Hepatocyte (in vitro differentiated cells): ENCODE measurements around the gene ARF6.

ENCODE experiments used
- EZH2 ChIP-seq: fragments of 200-600 bp; sonication (generic); IDR thresholded peaks from 2 replicates; pipeline ENCODE4 v1.6.1; 2016; ENCODE audit warnings: antibody characterized with exemption, mild to moderate bottlenecking, borderline replicate concordance
- TF ChIP-seq, protein P1 (sequence below): fragments of 200-600 bp; sonication (generic); IDR thresholded peaks from 2 replicates; pipeline ENCODE4 v1.5.1; 2016; ENCODE audit warnings: antibody characterized with exemption, mild to moderate bottlenecking; ENCODE audit not compliant: poor library complexity

GRCh38 chr14:49920935-49921334 lies 28.1 kb downstream of the ARF6 start:
- TF ChIP-seq, protein P1, sequence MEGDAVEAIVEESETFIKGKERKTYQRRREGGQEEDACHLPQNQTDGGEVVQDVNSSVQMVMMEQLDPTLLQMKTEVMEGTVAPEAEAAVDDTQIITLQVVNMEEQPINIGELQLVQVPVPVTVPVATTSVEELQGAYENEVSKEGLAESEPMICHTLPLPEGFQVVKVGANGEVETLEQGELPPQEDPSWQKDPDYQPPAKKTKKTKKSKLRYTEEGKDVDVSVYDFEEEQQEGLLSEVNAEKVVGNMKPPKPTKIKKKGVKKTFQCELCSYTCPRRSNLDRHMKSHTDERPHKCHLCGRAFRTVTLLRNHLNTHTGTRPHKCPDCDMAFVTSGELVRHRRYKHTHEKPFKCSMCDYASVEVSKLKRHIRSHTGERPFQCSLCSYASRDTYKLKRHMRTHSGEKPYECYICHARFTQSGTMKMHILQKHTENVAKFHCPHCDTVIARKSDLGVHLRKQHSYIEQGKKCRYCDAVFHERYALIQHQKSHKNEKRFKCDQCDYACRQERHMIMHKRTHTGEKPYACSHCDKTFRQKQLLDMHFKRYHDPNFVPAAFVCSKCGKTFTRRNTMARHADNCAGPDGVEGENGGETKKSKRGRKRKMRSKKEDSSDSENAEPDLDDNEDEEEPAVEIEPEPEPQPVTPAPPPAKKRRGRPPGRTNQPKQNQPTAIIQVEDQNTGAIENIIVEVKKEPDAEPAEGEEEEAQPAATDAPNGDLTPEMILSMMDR, result no peak
- no peak for TF ChIP-seq EZH2
